IMR-90 (cell line): ENCODE results near the gene PROSER2. TPM values are rescaled to one million over a fixed set of nuclear protein-coding genes. Genes with fewer than 3 reads are reported as not detected.

ENCODE experiments used
- ATAC-seq: fragments of 200-7000 bp; cut with Tn5 transposase; 2 replicates; pipeline ENCODE4 v1.9.1; 2020; ENCODE audit warnings: low read depth, mild to moderate bottlenecking, moderate library complexity
- BruUV-seq: library from RNA; stranded (reverse); fragments of 400-500 nt; replicated peaks from 2 replicates; lab custom pipeline; 2021; lab: Mats Ljungman, UMichigan
- CTCF ChIA-PET: fragments of 300-600 bp; formaldehyde crosslinking; extraction: SDS; loops from one replicate; lab custom pipeline; 2021; ENCODE audit warnings: antibody characterized with exemption; lab: Yijun Ruan, JAX
- POLR2A ChIA-PET: fragments of 300-600 bp; sonication (Branson Sonifier 250); formaldehyde crosslinking; loops from one replicate; lab custom pipeline; 2022; ENCODE audit warnings: antibody characterized with exemption; ENCODE audit not compliant: unreplicated experiment; lab: Charles Lee
- DNase-seq: peaks from one replicate; pipeline ENCODE4 v3.0.0; 2013
- H2AFZ ChIP-seq: replicated peaks from 2 replicates; pipeline ENCODE3; 2013; ENCODE audit warnings: low read length, mild to moderate bottlenecking; ENCODE audit not compliant: poor library complexity
- H2AK5ac ChIP-seq: 2 replicates; pipeline ENCODE4 v1.6.1; 2013; ENCODE audit warnings: low read depth, low read length, inconsistent platforms
- H2AK9ac ChIP-seq: replicated peaks from 2 replicates; pipeline ENCODE3; 2013; ENCODE audit warnings: mild to moderate bottlenecking, low read depth, low read length, moderate library complexity; ENCODE audit not compliant: poor library complexity
- H2BK120ac ChIP-seq: 2 replicates; pipeline ENCODE4 v1.6.1; 2013; ENCODE audit warnings: low read depth, low read length, inconsistent platforms
- H2BK15ac ChIP-seq: 3 replicates; pipeline ENCODE4 v1.6.1; 2013; ENCODE audit warnings: low read depth, low read length, inconsistent platforms
- H2BK20ac ChIP-seq: 2 replicates; pipeline ENCODE4 v1.6.1; 2013; ENCODE audit warnings: low read depth, mild to moderate bottlenecking, inconsistent platforms, low read length, moderate library complexity
- H2BK5ac ChIP-seq: 2 replicates; pipeline ENCODE4 v1.6.1; 2013; ENCODE audit warnings: mild to moderate bottlenecking, low read depth, low read length, inconsistent platforms; ENCODE audit not compliant: poor library complexity, severe bottlenecking
- H3K14ac ChIP-seq: replicated peaks from 2 replicates; pipeline ENCODE4 v1.6.1; 2013; ENCODE audit warnings: low read depth, low read length, inconsistent platforms
- H3K18ac ChIP-seq: 2 replicates; pipeline ENCODE4 v1.6.1; 2013; ENCODE audit warnings: low read depth, low read length, control low read depth
- H3K23ac ChIP-seq: 2 replicates; pipeline ENCODE4 v1.6.1; 2013; ENCODE audit warnings: low read depth, low read length, inconsistent platforms
- H3K27ac ChIP-seq: 2 replicates; pipeline ENCODE4 v1.5.1; 2013; ENCODE audit warnings: mild to moderate bottlenecking, control low read depth, low read length; ENCODE audit not compliant: insufficient read depth
- H3K27me3 ChIP-seq: 2 replicates; pipeline ENCODE4 v1.6.1; 2013; ENCODE audit warnings: low read length; ENCODE audit not compliant: control insufficient read depth, insufficient read depth
- H3K36me3 ChIP-seq: 2 replicates; pipeline ENCODE4 v1.6.1; 2013; ENCODE audit warnings: low read length, mixed read lengths; ENCODE audit not compliant: control insufficient read depth, insufficient read depth
- H3K4ac ChIP-seq: 2 replicates; pipeline ENCODE4 v1.6.1; 2013; ENCODE audit warnings: low read depth, low read length, inconsistent platforms
- H3K4me1 ChIP-seq: 2 replicates; pipeline ENCODE4 v1.6.1; 2013; ENCODE audit warnings: low read length, mixed read lengths; ENCODE audit not compliant: control insufficient read depth, insufficient read depth
- H3K4me2 ChIP-seq: 2 replicates; pipeline ENCODE4 v1.6.1; 2013; ENCODE audit warnings: low read depth, mild to moderate bottlenecking, control low read depth, low read length, moderate library complexity
- H3K4me3 ChIP-seq: 2 replicates; pipeline ENCODE4 v1.5.1; 2013; ENCODE audit warnings: low read depth, mild to moderate bottlenecking, control low read depth, low read length, moderate library complexity; ENCODE audit not compliant: insufficient read depth
- H3K56ac ChIP-seq: 2 replicates; pipeline ENCODE4 v1.6.1; 2013; ENCODE audit warnings: low read length, inconsistent platforms; ENCODE audit not compliant: insufficient read depth; ENCODE audit errors: extremely low read depth
- H3K79me1 ChIP-seq, 2 experiments: 2 replicates each; pipeline ENCODE4 v1.6.1; 2013; ENCODE audit warnings: low read length in 2 of 2, inconsistent platforms in 1 of 2, low read depth in 1 of 2
- H3K9ac ChIP-seq: 2 replicates; pipeline ENCODE4 v1.6.1; 2013; ENCODE audit warnings: low read depth, low read length, control low read depth
- H3K9me1 ChIP-seq: 2 replicates; pipeline ENCODE4 v1.6.1; 2013; ENCODE audit warnings: low read length, inconsistent platforms; ENCODE audit not compliant: insufficient read depth
- H3K9me3 ChIP-seq: 2 replicates; pipeline ENCODE4 v1.6.1; 2013; ENCODE audit warnings: low read length; ENCODE audit not compliant: control insufficient read depth, insufficient read depth
- H4K20me1 ChIP-seq: 2 replicates; pipeline ENCODE4 v1.6.1; 2013; ENCODE audit warnings: low read length, inconsistent platforms; ENCODE audit not compliant: insufficient read depth
- H4K5ac ChIP-seq: 2 replicates; pipeline ENCODE4 v1.6.1; 2013; ENCODE audit warnings: mild to moderate bottlenecking, low read depth, low read length, control low read depth
- H4K8ac ChIP-seq, 2 experiments: 2 replicates each; pipeline ENCODE4 v1.6.1; 2013; ENCODE audit warnings: low read depth in 2 of 2, low read length in 2 of 2, control low read depth in 1 of 2, inconsistent platforms in 1 of 2
- H4K91ac ChIP-seq: 2 replicates; pipeline ENCODE4 v1.6.1; 2013; ENCODE audit warnings: low read depth, low read length, inconsistent platforms; ENCODE audit not compliant: insufficient read depth
- FOS ChIP-seq: fragments of 150-350 bp; IDR thresholded peaks from 2 replicates; pipeline ENCODE4 v1.6.1; 2016; ENCODE audit warnings: low read depth, low read length
- NFE2L2 ChIP-seq: fragments of 150-350 bp; IDR thresholded peaks from 2 replicates; pipeline ENCODE4 v1.6.1; 2016; ENCODE audit warnings: low read depth, mild to moderate bottlenecking, low read length
- RFX5 ChIP-seq: IDR thresholded peaks from 2 replicates; pipeline ENCODE4 v1.8.0; 2012; ENCODE audit warnings: low read depth, mild to moderate bottlenecking, low read length, moderate library complexity
- SMC3 ChIP-seq: fragments of 150-350 bp; IDR thresholded peaks from 2 replicates; pipeline ENCODE4 v1.6.1; 2016; ENCODE audit warnings: low read depth, mild to moderate bottlenecking, antibody characterized with exemption, low read length, moderate library complexity
- WGBS, 2 experiments: methylation state at CpG; one replicate each; pipeline versions ENCODE4 v1.1.5 to v1.1.7; 2013; ENCODE audit warnings: missing lambda C conversion rate in 2 of 2; ENCODE audit not compliant: insufficient read length in 1 of 2; ENCODE audit errors: extremely low coverage in 2 of 2; 5-methylcytosine and 5-hydroxymethylcytosine counted together
- dilution Hi-C: fragments of 300-500 bp; cut with HindIII; formaldehyde crosslinking; loops from one replicate; pipeline ENCODE4 v1.14.3; 2018; ENCODE audit warnings: low sequenced_read_pairs; ENCODE audit not compliant: unreplicated experiment
- in situ Hi-C: fragments of 300-500 bp; cut with MboI; formaldehyde crosslinking; loops from 3 replicates; pipeline ENCODE4 v1.14.3; 2019; ENCODE audit warnings: low sequenced_read_pairs, inconsistent platforms, mixed read lengths
- intact Hi-C: fragments of 100-400 bp; cut with micrococcal nuclease; formaldehyde crosslinking; loops from 2 replicates; pipeline ENCODE4 v1.10.0; 2022
- polyA plus RNA-seq, 3 experiments: library from polyadenylated mRNA; depleted of rRNA; stranded (reverse); fragments of >200 nt; gene quantifications; 2 replicates each; pipeline ENCODE4 v1.2.3, GENCODE V29; 2012; ENCODE audit warnings: low replicate concordance in 1 of 3
- total RNA-seq: library from RNA; depleted of rRNA; stranded (reverse); fragments of >200 nt; gene quantifications from 2 replicates; pipeline ENCODE4 v1.2.3, GENCODE V29; 2012

PROSER2 gene
- total and polyA plus RNA-seq, 2 of the 4 experiments (the other 2 are of a cell fraction): 1.4 to 2.0 TPM

DNA sequence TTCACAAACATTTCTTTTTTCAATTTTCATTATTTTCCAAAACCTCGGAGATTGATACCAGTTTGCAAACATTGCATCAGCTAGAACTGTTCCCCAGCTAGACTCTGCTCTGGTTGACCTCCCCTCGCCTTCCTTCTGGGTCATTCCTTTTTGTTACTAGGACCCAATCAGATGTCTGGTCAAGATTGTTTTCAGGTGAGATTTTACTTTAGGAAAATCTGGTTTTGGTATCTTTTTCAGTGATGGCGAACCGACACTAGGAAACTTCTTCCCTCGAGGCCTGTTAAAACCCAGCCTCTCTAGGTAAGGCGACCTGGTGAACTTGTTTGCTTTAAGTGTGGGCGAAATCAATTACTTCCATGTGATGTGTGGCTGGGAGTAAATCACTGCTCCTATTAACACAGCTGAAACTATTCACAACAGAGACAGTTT is 8.4 kb downstream of the PROSER2 start:
- DNase-seq (no peak), ATAC-seq (no peak)
- Histone ChIP-seq H3K27me3 (no peaks in the 10 kb centered on the region; the same call in 1 of the 2 replicates), H2BK15ac (no peak overlapping the region), H2AK5ac (no peak overlapping the region), H3K4ac (no peak overlapping the region), H3K23ac (no peak overlapping the region), H3K9me1 (no peaks in the 10 kb centered on the region; the same call in 1 of the 2 replicates), H3K4me3 (no peak overlapping the region), H3K4me1 (peaks cover 4% of the 10 kb centered on the region), H2AK9ac (no peak overlapping the region), H2BK20ac (no peak overlapping the region), H3K9ac (no peak overlapping the region), H3K36me3 (no peaks in the 10 kb centered on the region), H4K91ac (no peak overlapping the region), H4K20me1 (no peaks in the 10 kb centered on the region), H2BK5ac (no peak overlapping the region), H3K14ac (peak overlapping the region; percentile 19; the same call in 1 of the 2 replicates), H4K8ac (no peak overlapping the region), H3K9me3 (no peaks in the 10 kb centered on the region), H3K18ac (peak overlapping the region; percentile 40; the same call in 1 of the 2 replicates), H2BK120ac (no peak overlapping the region), H2AFZ (no peak overlapping the region), H3K79me1 (peaks cover 5 to 16% of the 10 kb centered on the region in 2 experiments; a peak in 3 of 4 replicates), H4K5ac (peak overlapping the region; percentile 60; the same call in 1 of the 2 replicates), H3K56ac (no peak overlapping the region), H3K4me2 (no peak overlapping the region), H3K27ac (no peak overlapping the region)
- in situ Hi-C loops: no loop called here
- ChIA-PET POLR2A (no interaction called here), CTCF (interaction anchor here (2.0 kb wide), 1 partner anchor 12 kb away, joined by 7 read pairs; no protein-coding TSS in a partner anchor)
- BruUV-seq: no TSS peak
- WGBS, 2 experiments: no CpG with 5 or more reads among the region's 7 CpGs
- TF ChIP-seq RFX5: no peak
- no peak for TF ChIP-seq SMC3
- TF ChIP-seq NFE2L2: no peak
- TF ChIP-seq FOS: no peak
- intact Hi-C loops: no loop called here
- dilution Hi-C loops: no loop called here
